Spleen (tissue), 11 donors: ENCODE results near the gene TTC9. TPM values are rescaled to one million over a fixed set of nuclear protein-coding genes. Genes with fewer than 3 reads are reported as not detected.

Experiments used
- DNase-seq: peaks from one replicate; pipeline ENCODE4 v3.0.0-alpha.2; 2020
- H3K27ac ChIP-seq, 8 donors: fragments of 200-600 bp; sonication (generic) in 7 of 8; 1 replicate in 4 of 8; 2 replicates in 4 of 8; pipeline versions ENCODE4 v1.5.0 to v1.8.0; 2016 to 2021; ENCODE audit warnings: inconsistent platforms in 4 of 8, mild to moderate bottlenecking in 4 of 8, moderate library complexity in 1 of 8
- H3K27me3 ChIP-seq, 7 donors: fragments of 200-600 bp; sonication (generic) in 6 of 7; replicated peaks in 1 of 7; 1 replicate in 4 of 7; 2 replicates in 3 of 7; pipeline versions ENCODE4 v1.5.0 to v1.8.0; 2016 to 2021; ENCODE audit warnings: inconsistent platforms in 3 of 7, mild to moderate bottlenecking in 1 of 7
- H3K36me3 ChIP-seq, 6 donors: fragments of 200-600 bp; sonication (generic) in 5 of 6; 1 replicate in 4 of 6; 2 replicates in 2 of 6; pipeline versions ENCODE4 v1.5.0 to v1.8.0; 2016 to 2021; ENCODE audit warnings: inconsistent platforms in 2 of 6
- H3K4me1 ChIP-seq, 6 donors: fragments of 200-600 bp; sonication (generic) in 5 of 6; 1 replicate in 3 of 6; 2 replicates in 3 of 6; pipeline versions ENCODE4 v1.5.0 to v1.8.0; 2016 to 2021; ENCODE audit warnings: inconsistent platforms in 3 of 6
- H3K4me3 ChIP-seq, 8 donors: fragments of 200-600 bp; sonication (generic) in 7 of 8; 1 replicate in 4 of 8; 2 replicates in 4 of 8; pipeline versions ENCODE4 v1.5.0 to v1.8.0; 2016 to 2021; ENCODE audit warnings: inconsistent platforms in 4 of 8, mild to moderate bottlenecking in 4 of 8, moderate library complexity in 2 of 8
- H3K9me3 ChIP-seq, 8 donors: fragments of 200-600 bp; sonication (generic) in 7 of 8; 1 replicate in 4 of 8; 2 replicates in 4 of 8; pipeline versions ENCODE4 v1.5.0 to v1.8.0; 2016 to 2021; ENCODE audit warnings: inconsistent platforms in 4 of 8
- CTCF ChIP-seq, 11 experiments: fragments of 200-600 bp in 7 of 11; fragments of 450-650 bp in 4 of 11; sonication (generic) in 4 of 11; IDR thresholded peaks in 8 of 11; conservative IDR thresholded peaks in 3 of 11; 1 replicate in 7 of 11; 2 replicates in 4 of 11; pipeline versions ENCODE4 v1.4.0 to v1.8.0; 2016 to 2021; ENCODE audit warnings: antibody characterized with exemption in 11 of 11, inconsistent platforms in 4 of 11, mild to moderate bottlenecking in 1 of 11
- POLR2A ChIP-seq, 3 donors: fragments of 450-650 bp; IDR thresholded peaks; one replicate each; pipeline ENCODE4 v1.5.1; 2017; ENCODE audit warnings: antibody characterized with exemption in 3 of 3, mild to moderate bottlenecking in 1 of 3
- POLR2AphosphoS5 ChIP-seq, 3 donors: sonication (generic); formaldehyde crosslinking; IDR thresholded peaks; one replicate each; pipeline ENCODE4 v1.5.1; 2017; ENCODE audit warnings: antibody characterized with exemption in 3 of 3
- WGBS, 5 donors: extraction: QIAGEN DNeasy Blood & Tissue Kit in 3 of 5; methylation state at CpG; one replicate each; pipeline versions ENCODE4 v1.1.5 to v1.1.7; 2013 to 2018; 5-methylcytosine and 5-hydroxymethylcytosine counted together
- intact Hi-C: fragments of 100-400 bp; cut with DNase I; formaldehyde crosslinking; loops from one replicate; pipeline ENCODE4 v1.15.0; 2023; ENCODE audit warnings: low total_unique reads
- polyA plus RNA-seq, 3 donors: library from polyadenylated mRNA; stranded (reverse); fragments of 200-250 nt; gene quantifications; one replicate each; pipeline ENCODE4 v1.2.1, GENCODE V29; 2013
- total RNA-seq, 7 donors: library from RNA; depleted of rRNA in 3 of 7; stranded (reverse); fragments of >200 nt in 3 of 7; fragmentation: NEBNext Ultra II Directional in 4 of 7; extraction: Animal tissue kit (Norgen Biotek cat#: 25700) in 4 of 7; gene quantifications; one replicate each; pipeline versions ENCODE4 v1.1.0 to v1.2.1, GENCODE V29; 2016 to 2021
- donor health status: healthy with polysubstance abuse.
- donor health status: DM: no; HTN: no; CAD: no; lungs with moderate emphysema.
- donor health status: DM: no; HTN: no; CAD: no.
- donor health status: Bipolar disorder and iron deficiency.
- donor health status: healthy.
- donor health status: DM: no; HTN: no; CAD: no.
- donor health status: DM: yes; HTN: yes; CAD: no.

Gene TTC9
- total and polyA plus RNA-seq, 10 donors: 4.6 to 13.2 (median 8.6) TPM

GRCh38 chr14:70654632-70655031 lies 12.9 kb downstream of the TTC9 start:
- Histone ChIP-seq H3K27me3 (no peaks in the 10 kb centered on the region), H3K4me3 (peak overlapping the region in 1 of 8 donors; percentile 47), H3K9me3 (no peaks in the 10 kb centered on the region), H3K36me3 (peaks cover 0 to 28% (median 0%) of the 10 kb centered on the region in 6 donors), H3K4me1 (peaks cover 28 to 84% (median 66%) of the 10 kb centered on the region in 6 donors), H3K27ac (peak overlapping the region; percentile 59 to 88 (median 85))
- intact Hi-C loops: no loop called here
- TF ChIP-seq CTCF (IDR thresholded peaks at IDR 0.05 in 8 of 11, conservative IDR thresholded peaks at IDR 0.05 in 3 of 11): no peak
- TF ChIP-seq POLR2A (IDR thresholded peaks at IDR 0.05): no peak
- TF ChIP-seq POLR2AphosphoS5 (IDR thresholded peaks at IDR 0.05): no peak
- DNase-seq: no peak
- 53 to 75% (median 62%) methylated on average over 6 of the region's 6 CpGs for WGBS, 5 donors

GRCh38 chr14:70655110-70655826 lies 13.6 kb downstream of the TTC9 start:
- peak; percentile 92 for DNase-seq
- Histone ChIP-seq H3K9me3 (no peaks in the 10 kb centered on the region), H3K27me3 (no peaks in the 10 kb centered on the region), H3K4me1 (peaks cover 28 to 90% (median 73%) of the 10 kb centered on the region in 6 donors), H3K27ac (peak overlapping the region; percentile 59 to 88 (median 85)), H3K4me3 (peak overlapping the region in 3 of 8 donors; percentile 0 to 47 (median 16)), H3K36me3 (peaks cover 0 to 22% (median 0%) of the 10 kb centered on the region in 6 donors)
- intact Hi-C loops: no loop called here
- 36 to 56% (median 40%) methylated on average over 19 of the region's 19 CpGs for WGBS, 5 donors
- TF ChIP-seq POLR2A (IDR thresholded peaks at IDR 0.05): no peak
- TF ChIP-seq POLR2AphosphoS5 (IDR thresholded peaks at IDR 0.05): peak; percentile 47 to 87 (median 57)
- no peak for TF ChIP-seq CTCF (IDR thresholded peaks at IDR 0.05 in 8 of 11, conservative IDR thresholded peaks at IDR 0.05 in 3 of 11)

- Histone ChIP-seq H3K4me1 (peaks cover 49 to 100% (median 95%) of the 10 kb centered on the region in 6 donors), H3K9me3 (no peaks in the 10 kb centered on the region), H3K36me3 (no peaks in the 10 kb centered on the region), H3K4me3 (no peak overlapping the region), H3K27ac (peak overlapping the region; percentile 26 to 88 (median 80)), H3K27me3 (no peaks in the 10 kb centered on the region)
- WGBS, 5 donors: 33 to 42% (median 36%) methylated on average over 4 of the region's 4 CpGs
- intact Hi-C loops: no loop called here
- TF ChIP-seq CTCF (IDR thresholded peaks at IDR 0.05 in 8 of 11, conservative IDR thresholded peaks at IDR 0.05 in 3 of 11): no peak
- TF ChIP-seq POLR2A (IDR thresholded peaks at IDR 0.05): no peak
- TF ChIP-seq POLR2AphosphoS5 (IDR thresholded peaks at IDR 0.05): no peak
- no peak for DNase-seq
Measured at GRCh38 chr14:70658899-70659298, 17.2 kb downstream of the TTC9 start.
